GM18508 (cell line): ENCODE measurements around the gene FXYD4.
"Not testable (repeated sequence)": the region's sequence is repeated elsewhere in the genome, so short reads cannot be mapped to it uniquely, and the experiment has no call there.

ENCODE experiments used
- ATAC-seq: cut with Tn5 transposase; IDR thresholded peaks from one replicate; pipeline ENCODE4 v1.9.1; 2021; ENCODE audit warnings: moderate number of reproducible peaks; ENCODE audit not compliant: insufficient read depth, unreplicated experiment

FXYD4 gene

DNA sequence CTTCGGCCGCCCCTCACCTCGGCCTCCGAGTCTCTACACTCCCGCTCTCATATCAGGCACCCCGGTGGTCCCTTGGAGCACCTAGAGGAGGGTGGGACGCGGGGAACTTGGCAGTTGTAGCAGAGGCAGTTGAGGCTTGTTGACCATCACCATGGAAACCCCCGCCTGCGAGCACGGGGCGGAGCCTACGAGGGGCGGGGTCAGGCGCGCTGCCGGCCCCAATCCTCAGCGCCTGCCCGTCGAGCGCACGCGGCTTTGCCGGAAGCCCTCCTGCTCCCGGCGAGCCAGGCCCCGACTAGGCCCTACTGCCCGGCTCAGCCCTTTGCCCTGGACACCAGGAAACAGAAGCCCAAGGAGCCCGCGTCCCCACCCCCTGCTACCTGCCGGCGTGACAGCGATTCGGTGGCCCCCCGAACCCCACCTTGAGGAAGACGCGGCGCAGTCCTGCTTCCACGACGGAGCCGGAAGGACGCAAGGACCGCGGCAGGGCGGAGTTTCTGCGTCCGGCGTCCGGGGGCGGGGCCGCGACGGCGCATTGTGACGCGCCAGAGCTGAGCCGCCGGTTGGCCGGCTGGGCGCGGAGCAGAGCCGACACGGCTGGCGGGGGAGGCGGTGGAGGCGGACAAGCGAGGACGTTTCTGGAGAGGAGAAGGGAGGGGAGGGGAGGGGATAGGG, 37.4 kb downstream of the FXYD4 start, which contains the start of gene HNRNPF:
HNRNPF (minus strand) TSS at position 477 of the 675 bp plus-strand sequence. CDS start 21,302 bp downstream, outside the sequence.
- ATAC-seq: peak; percentile 31

DNA sequence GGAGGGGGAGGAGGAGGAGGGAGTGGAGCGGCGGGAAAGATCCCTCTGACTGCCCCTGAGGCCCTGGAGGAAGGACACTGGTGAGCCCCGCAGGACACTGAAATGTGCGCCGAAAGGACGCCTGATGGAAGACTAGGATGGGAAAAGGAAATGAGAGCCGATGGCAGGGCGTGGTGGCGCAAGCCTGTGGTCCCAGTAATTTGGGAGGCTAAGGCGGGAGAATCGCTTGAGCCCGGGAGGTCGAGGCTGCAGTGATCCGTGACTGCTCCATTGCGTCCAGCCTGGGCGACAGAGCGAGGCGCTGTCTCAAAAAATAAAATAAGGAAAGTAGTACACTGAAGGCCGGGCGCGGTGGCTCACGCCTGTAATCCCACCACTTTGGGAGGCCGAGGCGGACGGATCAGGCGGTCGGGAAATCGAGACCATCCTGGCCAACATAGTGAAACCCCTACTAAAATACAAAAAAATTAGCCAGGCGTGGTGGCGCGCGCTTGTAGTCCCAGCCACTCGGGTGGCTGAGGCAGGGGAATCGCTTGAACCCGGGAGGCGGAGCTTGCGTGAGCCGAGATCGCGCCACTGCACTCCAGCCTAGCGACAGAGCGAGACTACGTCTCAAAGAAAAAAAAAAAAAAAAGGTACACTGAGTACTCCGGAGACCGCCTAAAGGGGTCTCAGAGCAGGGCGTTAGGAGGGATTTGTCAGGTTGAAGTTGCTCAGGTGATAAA, 38.1 kb downstream of the FXYD4 start:
- no peak for ATAC-seq

DNA sequence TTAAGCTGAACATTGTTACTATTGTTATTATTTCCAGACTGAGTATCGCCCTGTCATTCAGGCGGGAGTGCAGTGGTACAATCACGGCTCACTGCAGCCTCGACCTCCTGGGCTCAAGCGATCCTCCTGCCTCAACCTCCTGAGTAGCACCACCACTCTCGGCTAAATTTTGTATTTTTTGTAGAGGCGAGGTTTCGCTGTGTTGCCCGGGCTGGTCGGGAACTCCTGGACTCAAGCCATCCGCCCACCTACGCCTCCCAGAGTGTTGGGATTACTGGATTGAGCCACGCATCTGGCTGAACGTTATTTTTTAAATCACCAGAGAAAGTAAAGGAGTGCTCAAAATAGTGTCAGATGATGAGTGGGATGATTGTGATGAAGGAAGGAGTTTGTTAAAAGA, 38.9 kb downstream of the FXYD4 start:
- no peak for ATAC-seq

DNA sequence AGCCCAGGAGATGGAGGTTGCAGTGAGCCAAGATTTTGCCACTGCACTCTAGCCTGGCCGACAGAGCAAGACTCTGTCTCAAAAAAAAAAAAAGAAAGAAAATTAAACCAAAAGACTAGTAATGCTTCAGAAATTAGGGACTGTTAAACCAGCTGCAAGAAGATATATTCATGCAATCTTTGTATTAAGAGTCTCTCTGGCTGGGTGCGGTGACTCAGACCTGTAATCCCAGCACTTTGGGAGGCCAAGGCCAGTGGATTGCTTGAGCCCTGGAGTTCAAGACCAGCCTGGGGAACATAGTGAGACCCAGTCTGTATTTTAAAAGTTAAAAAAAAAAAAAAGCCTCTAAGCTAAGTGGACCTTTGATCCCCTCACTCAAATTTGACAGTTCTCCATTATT, 40.1 kb downstream of the FXYD4 start:
- no peak for ATAC-seq

DNA sequence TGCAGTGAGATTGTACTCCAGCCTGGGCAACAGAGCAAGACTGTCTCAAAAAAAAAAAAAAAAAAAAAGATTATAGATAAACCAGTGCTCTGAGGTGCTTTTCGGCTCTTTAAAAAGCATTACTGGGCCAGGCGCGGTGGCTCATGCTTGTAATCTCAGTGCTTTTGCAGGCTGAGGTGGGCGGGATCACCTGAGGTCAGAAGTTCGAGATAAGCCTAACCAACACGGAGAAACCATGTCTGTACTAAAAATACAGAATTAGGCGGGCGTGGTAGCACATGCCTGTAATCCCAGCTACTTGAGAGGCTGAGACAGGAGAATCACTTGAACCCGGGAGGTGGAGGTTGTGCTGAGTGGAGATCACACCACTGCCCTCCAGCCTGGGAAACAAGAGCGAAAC, 44.1 kb downstream of the FXYD4 start:
- no peak for ATAC-seq

DNA sequence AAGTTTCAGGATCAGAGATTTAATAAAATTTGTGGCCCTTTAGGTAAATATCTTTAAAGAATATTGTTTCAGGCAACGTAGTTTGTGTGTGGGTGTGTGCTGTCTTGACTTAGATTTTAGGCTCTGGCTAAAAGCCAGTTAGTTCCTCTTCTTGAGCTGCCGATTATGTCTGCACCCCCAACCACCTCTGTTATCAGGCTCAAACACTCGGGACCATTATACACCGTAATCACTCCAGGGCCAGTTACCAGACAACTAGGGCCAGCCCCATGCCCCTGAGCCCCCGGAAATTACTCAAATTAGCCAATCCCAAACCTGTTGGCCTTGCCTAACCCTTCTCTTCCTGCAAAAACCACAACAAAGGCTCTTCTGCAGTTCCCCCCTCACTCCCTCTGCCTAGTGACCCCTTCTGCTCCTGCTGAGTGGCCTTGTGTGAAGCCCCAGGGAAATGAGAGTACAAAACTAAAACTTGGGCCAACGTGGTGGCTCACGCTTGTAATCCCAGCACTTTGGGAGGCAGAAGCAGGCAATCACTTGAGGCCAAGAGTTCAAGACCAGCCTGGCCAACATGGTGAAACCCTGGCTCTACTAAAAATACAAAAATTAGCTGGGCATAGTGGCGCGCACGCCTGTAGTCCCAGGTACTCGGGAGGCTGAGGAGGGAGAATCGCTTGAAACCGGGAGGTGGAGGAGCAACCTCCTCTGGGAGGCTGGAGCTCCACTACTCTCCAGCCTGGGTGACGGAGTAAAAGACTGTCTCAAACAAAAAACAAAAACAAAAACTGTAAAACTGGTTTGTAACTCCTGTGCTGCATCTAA, 46.7 kb downstream of the FXYD4 start:
- peak; percentile 29 for ATAC-seq

DNA sequence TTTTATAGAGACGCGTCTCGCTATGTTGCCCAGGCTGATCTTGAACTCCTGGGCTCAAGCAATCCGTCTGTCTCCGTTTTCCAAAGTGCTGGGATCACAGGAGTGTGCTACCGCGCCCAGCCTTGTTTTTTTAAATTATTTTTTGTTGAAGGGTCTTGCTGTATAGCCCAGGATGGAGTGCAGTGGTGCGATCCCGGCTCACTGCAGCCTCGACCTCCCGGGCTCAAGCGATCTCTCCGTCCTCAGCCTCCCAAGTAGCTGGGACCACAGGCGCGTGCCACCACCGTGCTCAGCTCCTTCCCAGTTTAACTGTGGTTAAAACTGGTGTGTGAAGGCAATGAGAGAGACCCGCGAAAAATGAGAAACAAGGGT, 48.5 kb downstream of the FXYD4 start:
- no peak for ATAC-seq

DNA sequence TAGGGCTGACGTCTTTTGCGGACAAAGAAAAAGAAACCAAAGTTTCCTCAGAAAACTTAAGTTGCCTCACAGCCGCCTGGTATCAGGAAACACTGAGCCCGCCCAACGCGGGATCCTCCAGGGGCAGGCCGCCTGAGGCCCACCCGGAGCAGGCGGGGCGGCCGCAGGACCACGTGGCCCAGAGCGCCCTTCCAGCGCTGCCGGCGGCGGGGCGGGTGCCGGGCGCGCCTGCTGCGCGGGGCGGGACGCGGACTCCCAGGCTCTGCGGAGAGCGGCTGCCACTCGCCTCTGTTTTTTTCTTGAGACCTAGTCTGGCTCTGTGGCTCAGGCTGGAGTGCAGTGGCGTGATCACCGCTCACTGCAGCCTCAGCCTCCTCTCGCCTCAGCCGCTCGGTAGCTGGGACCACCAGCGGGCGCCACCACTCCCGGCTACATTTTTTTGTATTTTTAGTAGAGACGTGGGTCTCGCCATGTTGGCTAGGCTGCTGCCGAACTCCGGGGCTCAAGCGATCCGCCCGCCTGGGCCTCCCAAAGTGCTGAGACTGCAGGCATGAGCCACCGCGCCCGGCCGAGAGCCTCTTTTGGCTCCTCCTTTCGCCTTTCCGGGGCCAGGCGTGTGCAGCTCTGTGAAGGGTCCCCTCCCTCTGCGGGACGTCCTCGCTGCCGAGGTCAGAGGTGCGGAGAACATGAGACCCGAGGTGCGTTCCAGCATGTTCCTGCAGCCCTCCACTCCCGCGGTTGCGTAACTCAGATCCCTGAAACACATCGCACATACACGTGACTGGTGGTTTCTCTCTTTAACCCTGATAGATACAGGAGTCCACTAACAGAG, 49.1 kb downstream of the FXYD4 start:
- peak; percentile 56 for ATAC-seq

DNA sequence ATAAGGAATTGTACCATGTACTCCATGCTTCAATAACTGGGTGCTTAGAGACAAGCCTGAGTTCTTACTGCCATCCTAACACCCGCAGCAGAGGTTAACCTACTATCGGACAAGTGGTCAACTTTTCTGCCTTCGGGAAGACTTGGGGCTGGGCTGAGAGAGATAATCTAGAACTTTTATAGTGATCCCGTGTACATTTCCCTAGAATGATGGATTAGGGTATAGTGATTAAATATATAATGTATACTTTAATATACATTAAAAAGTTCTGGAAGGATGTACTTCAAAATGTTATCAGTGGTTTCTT, 49.7 kb downstream of the FXYD4 start:
- peak; percentile 1 for ATAC-seq

DNA sequence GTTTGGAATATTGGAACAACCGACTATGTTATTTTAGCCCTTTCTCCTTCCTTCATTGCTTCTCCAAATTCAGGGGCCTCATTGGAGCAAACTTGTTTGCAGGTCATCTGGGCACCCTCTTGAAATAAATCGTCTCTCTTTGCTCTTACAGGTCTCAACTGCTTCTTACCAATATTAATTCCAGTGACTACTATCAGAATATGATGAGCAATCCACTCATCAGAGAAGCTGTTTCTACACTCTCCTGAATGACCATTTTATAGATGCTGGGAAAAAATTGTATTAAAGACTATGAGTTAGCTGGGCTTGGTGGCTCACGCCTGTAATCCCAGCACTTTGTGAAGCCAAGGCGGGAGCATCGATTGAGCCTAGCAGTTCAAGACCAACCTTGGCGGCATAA, 50.1 kb downstream of the FXYD4 start:
- ATAC-seq: no peak

DNA sequence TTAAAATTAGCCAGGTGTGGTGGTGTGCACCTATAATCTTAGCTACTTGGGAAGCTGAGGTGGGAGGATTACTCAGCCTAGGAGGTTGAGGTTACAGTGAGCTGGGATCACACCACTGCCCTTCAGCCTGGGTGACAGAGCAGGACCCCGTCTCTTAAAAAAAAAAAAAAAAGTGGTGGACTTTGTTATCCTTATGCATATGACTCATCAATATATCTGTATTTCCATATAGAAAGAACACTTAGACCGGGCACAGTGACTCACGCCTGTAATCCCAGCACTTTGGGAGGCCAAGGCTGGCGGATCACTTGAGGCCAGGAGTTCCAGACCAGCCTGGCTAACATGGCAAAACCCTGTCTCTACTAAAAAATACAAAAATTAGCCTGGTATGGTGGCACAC, 50.5 kb downstream of the FXYD4 start:
- ATAC-seq: not testable (repeated sequence)

DNA sequence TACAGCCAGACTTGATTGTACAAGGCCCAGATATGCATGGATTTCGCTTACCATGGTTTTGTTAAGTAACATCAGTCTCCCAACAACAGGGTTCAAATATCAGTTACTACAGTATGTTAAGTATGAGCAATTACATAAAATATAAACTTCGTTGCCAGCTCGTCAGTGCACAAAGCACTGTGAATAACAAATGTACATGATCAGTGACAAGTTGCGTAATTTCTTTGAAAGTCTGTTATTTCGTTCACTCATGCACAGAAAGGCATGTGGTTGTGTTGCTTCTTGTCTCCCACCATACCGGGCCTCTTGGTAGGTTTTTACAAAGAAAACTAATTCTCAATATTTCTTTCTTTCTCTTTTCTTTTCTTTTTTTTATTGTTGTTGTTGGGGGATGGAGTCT, 53.0 kb downstream of the FXYD4 start:
- no peak for ATAC-seq
